Memory B cell (primary cell): ENCODE measurements around the gene C11orf86.

Experiments
- ATAC-seq: fragments of 150-1000 bp; cut with Tn5 transposase; 2 replicates; pipeline ENCODE4 v1.10.0; 2021; ENCODE audit warnings: low read depth, mild to moderate bottlenecking, moderate library complexity
- DNase-seq, 2 donors: peaks; one replicate each; pipeline ENCODE4 v3.0.0; 2022; ENCODE audit warnings: low spot score in 2 of 2
- H3K27ac Mint-ChIP-seq: one replicate; pipeline ENCODE4 v1.8.0; 2022; ENCODE audit warnings: mild to moderate bottlenecking, moderate library complexity, mixed read lengths
- H3K27me3 Mint-ChIP-seq: one replicate; pipeline ENCODE4 v1.8.0; 2022; ENCODE audit warnings: mixed read lengths
- H3K36me3 Mint-ChIP-seq: one replicate; pipeline ENCODE4 v1.8.0; 2022; ENCODE audit warnings: mild to moderate bottlenecking, mixed read lengths
- H3K4me1 Mint-ChIP-seq: one replicate; pipeline ENCODE4 v1.8.0; 2022; ENCODE audit warnings: mixed read lengths
- H3K4me3 Mint-ChIP-seq: one replicate; pipeline ENCODE4 v1.8.0; 2022; ENCODE audit warnings: mild to moderate bottlenecking, moderate library complexity, mixed read lengths
- H3K9me3 Mint-ChIP-seq: one replicate; pipeline ENCODE4 v1.8.0; 2022; ENCODE audit warnings: mixed read lengths

The C11orf86 gene

GRCh38 chr11:66974724-66975404, at the start of gene C11orf86:
TSS of gene C11orf86 (plus strand) at chr11:66975304. CDS start at chr11:66975363, 59 bp downstream.
- peaks cover 5% of the 10 kb centered on the region for H3K9me3 Mint-ChIP-seq
- no peak within 1 kb of the TSS for H3K4me3 Mint-ChIP-seq
- no peak within 1 kb of the TSS for H3K27ac Mint-ChIP-seq
- DNase-seq (no peak), ATAC-seq (no peak)
- H3K27me3 Mint-ChIP-seq: peaks cover 26% of the 10 kb centered on the region
- peaks cover 2% of the 10 kb centered on the region for H3K36me3 Mint-ChIP-seq
- H3K4me1 Mint-ChIP-seq: no peaks in the 10 kb centered on the region

GRCh38 chr11:66929753-66930152, 45.4 kb upstream of the C11orf86 start:
- no peaks in the 10 kb centered on the region for H3K4me1 Mint-ChIP-seq
- peaks cover 16% of the 10 kb centered on the region for H3K27me3 Mint-ChIP-seq
- H3K9me3 Mint-ChIP-seq: peaks cover 2% of the 10 kb centered on the region
- H3K27ac Mint-ChIP-seq: no peak overlapping the region
- no peak overlapping the region for H3K4me3 Mint-ChIP-seq
- peaks cover 4% of the 10 kb centered on the region for H3K36me3 Mint-ChIP-seq
- no peak for DNase-seq
- no peak for ATAC-seq

GRCh38 chr11:66932543-66932942, 42.6 kb upstream of the C11orf86 start:
- no peak for DNase-seq
- no peak overlapping the region for H3K4me3 Mint-ChIP-seq
- ATAC-seq: no peak
- no peaks in the 10 kb centered on the region for H3K9me3 Mint-ChIP-seq
- H3K27ac Mint-ChIP-seq: no peak overlapping the region
- H3K27me3 Mint-ChIP-seq: peaks cover 15% of the 10 kb centered on the region
- no peaks in the 10 kb centered on the region for H3K4me1 Mint-ChIP-seq
- peaks cover 2% of the 10 kb centered on the region for H3K36me3 Mint-ChIP-seq

- DNase-seq: no peak
- H3K9me3 Mint-ChIP-seq: no peaks in the 10 kb centered on the region
- H3K27me3 Mint-ChIP-seq: peaks cover 15% of the 10 kb centered on the region
- H3K36me3 Mint-ChIP-seq: no peaks in the 10 kb centered on the region
- H3K4me1 Mint-ChIP-seq: no peaks in the 10 kb centered on the region
- H3K27ac Mint-ChIP-seq: no peak overlapping the region
- no peak for ATAC-seq
- H3K4me3 Mint-ChIP-seq: no peak overlapping the region
Measured at GRCh38 chr11:66933531-66933930, 41.6 kb upstream of the C11orf86 start.

- Mint-ChIP-seq H3K9me3 (no peaks in the 10 kb centered on the region), H3K27me3 (peaks cover 15% of the 10 kb centered on the region), H3K27ac (no peak overlapping the region), H3K4me1 (no peaks in the 10 kb centered on the region), H3K4me3 (no peak overlapping the region), H3K36me3 (peaks cover 2% of the 10 kb centered on the region)
- ATAC-seq: no peak
- no peak for DNase-seq
Measured at GRCh38 chr11:66934950-66935779, 39.9 kb upstream of the C11orf86 start.

- H3K27me3 Mint-ChIP-seq: peaks cover 14% of the 10 kb centered on the region
- H3K9me3 Mint-ChIP-seq: no peaks in the 10 kb centered on the region
- no peak for ATAC-seq
- H3K36me3 Mint-ChIP-seq: peaks cover 2% of the 10 kb centered on the region
- no peak overlapping the region for H3K4me3 Mint-ChIP-seq
- no peak for DNase-seq
- no peaks in the 10 kb centered on the region for H3K4me1 Mint-ChIP-seq
- no peak overlapping the region for H3K27ac Mint-ChIP-seq
Measured at GRCh38 chr11:66936311-66936711, 38.8 kb upstream of the C11orf86 start.

GRCh38 chr11:66937193-66937733, 37.8 kb upstream of the C11orf86 start:
- Mint-ChIP-seq H3K9me3 (no peaks in the 10 kb centered on the region), H3K27me3 (peaks cover 14% of the 10 kb centered on the region), H3K4me3 (no peak overlapping the region), H3K36me3 (peaks cover 2% of the 10 kb centered on the region), H3K4me1 (no peaks in the 10 kb centered on the region), H3K27ac (no peak overlapping the region)
- DNase-seq: no peak
- ATAC-seq: no peak

GRCh38 chr11:66938582-66939135, 36.4 kb upstream of the C11orf86 start:
- H3K36me3 Mint-ChIP-seq: peaks cover 4% of the 10 kb centered on the region
- peaks cover 12% of the 10 kb centered on the region for H3K27me3 Mint-ChIP-seq
- ATAC-seq: no peak
- H3K4me1 Mint-ChIP-seq: no peaks in the 10 kb centered on the region
- H3K27ac Mint-ChIP-seq: no peak overlapping the region
- no peaks in the 10 kb centered on the region for H3K9me3 Mint-ChIP-seq
- no peak overlapping the region for H3K4me3 Mint-ChIP-seq
- no peak for DNase-seq

GRCh38 chr11:66950112-66950535, 25.0 kb upstream of the C11orf86 start:
- Mint-ChIP-seq H3K4me1 (no peaks in the 10 kb centered on the region), H3K27ac (no peak overlapping the region), H3K4me3 (no peak overlapping the region), H3K27me3 (no peaks in the 10 kb centered on the region), H3K9me3 (no peaks in the 10 kb centered on the region), H3K36me3 (no peaks in the 10 kb centered on the region)
- no peak for DNase-seq
- ATAC-seq: no peak

GRCh38 chr11:66951135-66951534, 24.0 kb upstream of the C11orf86 start:
- ATAC-seq: no peak
- Mint-ChIP-seq H3K27ac (no peak overlapping the region), H3K4me3 (no peak overlapping the region)

GRCh38 chr11:66951927-66952337, 23.2 kb upstream of the C11orf86 start:
- Mint-ChIP-seq H3K36me3 (no peaks in the 10 kb centered on the region), H3K9me3 (no peaks in the 10 kb centered on the region), H3K4me1 (peaks cover 5% of the 10 kb centered on the region), H3K4me3 (no peak overlapping the region), H3K27me3 (no peaks in the 10 kb centered on the region), H3K27ac (no peak overlapping the region)
- ATAC-seq (no peak), DNase-seq (no peak)

More at GRCh38 chr11:66951135-66951534, 24.0 kb upstream of the C11orf86 start:
- Mint-ChIP-seq H3K4me1 (no peaks in the 10 kb centered on the region), H3K36me3 (no peaks in the 10 kb centered on the region), H3K27me3 (no peaks in the 10 kb centered on the region), H3K9me3 (no peaks in the 10 kb centered on the region)
- DNase-seq: no peak

GRCh38 chr11:66953081-66953833, 21.8 kb upstream of the C11orf86 start:
- Mint-ChIP-seq H3K27ac (no peak overlapping the region), H3K4me3 (no peak overlapping the region), H3K9me3 (no peaks in the 10 kb centered on the region), H3K36me3 (no peaks in the 10 kb centered on the region), H3K27me3 (no peaks in the 10 kb centered on the region), H3K4me1 (peaks cover 6% of the 10 kb centered on the region)
- DNase-seq (no peak), ATAC-seq (no peak)

- H3K4me1 Mint-ChIP-seq: peaks cover 11% of the 10 kb centered on the region
Measured at GRCh38 chr11:66956689-66957290, 18.3 kb upstream of the C11orf86 start.

More at GRCh38 chr11:66956689-66957290, 18.3 kb upstream of the C11orf86 start:
- H3K36me3 Mint-ChIP-seq: no peaks in the 10 kb centered on the region
- H3K27me3 Mint-ChIP-seq: peaks cover 1% of the 10 kb centered on the region
- peak overlapping the region; percentile 68 for H3K4me3 Mint-ChIP-seq
- no peak for DNase-seq
- ATAC-seq: no peak
- no peak overlapping the region for H3K27ac Mint-ChIP-seq
- H3K9me3 Mint-ChIP-seq: no peaks in the 10 kb centered on the region
